GM18505 (cell line): Measurements from ENCODE around the gene LURAP1L.
A peak's percentile ranks its signal among the peaks of the same experiment; 100 is the strongest.

ENCODE experiments used
- ATAC-seq: cut with Tn5 transposase; IDR thresholded peaks from one replicate; pipeline ENCODE4 v1.9.1; 2021; ENCODE audit not compliant: unreplicated experiment
- POLR2A ChIP-seq: IDR thresholded peaks from 4 replicates; pipeline ENCODE4 v1.6.1; 2011; ENCODE audit warnings: borderline replicate concordance; ENCODE audit not compliant: insufficient read depth, insufficient read length; ENCODE audit errors: extremely low read depth

LURAP1L gene

GRCh38 chr9:12813533-12813932, 38.7 kb downstream of the LURAP1L start:
- no peak for ATAC-seq
- no peak for TF ChIP-seq POLR2A

GRCh38 chr9:12813960-12814876, 39.4 kb downstream of the LURAP1L start:
- no peak for ATAC-seq

GRCh38 chr9:12814877-12815237, 40.0 kb downstream of the LURAP1L start:
- no peak for ATAC-seq
- no peak for TF ChIP-seq POLR2A

More at GRCh38 chr9:12813960-12814876, 39.4 kb downstream of the LURAP1L start:
- TF ChIP-seq POLR2A: no peak

GRCh38 chr9:12815888-12816287, 41.1 kb downstream of the LURAP1L start:
- TF ChIP-seq POLR2A: no peak

GRCh38 chr9:12816656-12817101, 41.9 kb downstream of the LURAP1L start:
- no peak for ATAC-seq
- no peak for TF ChIP-seq POLR2A

More at GRCh38 chr9:12815888-12816287, 41.1 kb downstream of the LURAP1L start:
- no peak for ATAC-seq

- TF ChIP-seq POLR2A: no peak
- ATAC-seq: no peak
Observed at GRCh38 chr9:12817702-12818101, 42.9 kb downstream of the LURAP1L start.

- ATAC-seq: no peak
- TF ChIP-seq POLR2A: no peak
Observed at GRCh38 chr9:12818431-12819000, 43.7 kb downstream of the LURAP1L start.

GRCh38 chr9:12819436-12820185, 44.8 kb downstream of the LURAP1L start:
- ATAC-seq: peak; percentile 85
- TF ChIP-seq POLR2A: no peak

- no peak for ATAC-seq
- TF ChIP-seq POLR2A: no peak
Observed at GRCh38 chr9:12822111-12822510, 47.3 kb downstream of the LURAP1L start.

- TF ChIP-seq POLR2A: no peak
- ATAC-seq: no peak
Observed at GRCh38 chr9:12826924-12827565, 52.2 kb downstream of the LURAP1L start.

GRCh38 chr9:12833701-12834100, 58.9 kb downstream of the LURAP1L start:
- no peak for TF ChIP-seq POLR2A
- ATAC-seq: no peak

GRCh38 chr9:12838546-12838945, 63.7 kb downstream of the LURAP1L start:
- no peak for TF ChIP-seq POLR2A
- no peak for ATAC-seq

GRCh38 chr9:12843735-12844134, 68.9 kb downstream of the LURAP1L start:
- no peak for TF ChIP-seq POLR2A
- no peak for ATAC-seq
